Vagina (tissue), 2 donors: ENCODE measurements around the gene MS4A4A.

ENCODE experiments used
- CTCF ChIP-seq, 3 experiments: fragments of 450-650 bp in 2 of 3; fragments of 200-600 bp in 1 of 3; sonication (generic) in 1 of 3; IDR thresholded peaks; one replicate each; pipeline ENCODE4 v1.5.1; 2017 to 2019; ENCODE audit warnings: antibody characterized with exemption in 3 of 3, mild to moderate bottlenecking in 2 of 3, moderate library complexity in 2 of 3
- POLR2A ChIP-seq, 2 donors: fragments of 450-650 bp; IDR thresholded peaks; one replicate each; pipeline ENCODE4 v1.6.1; 2017; ENCODE audit warnings: antibody characterized with exemption in 2 of 2, mild to moderate bottlenecking in 2 of 2, moderate library complexity in 2 of 2

GRCh38 chr11:60339356-60339755 lies 58.9 kb downstream of the MS4A4A start:
- TF ChIP-seq CTCF (IDR thresholded peaks at IDR 0.05) (no peak), POLR2A (IDR thresholded peaks at IDR 0.05) (no peak)
